HG03135 (cell line): Measurements from ENCODE around the gene STEAP2.
"Not testable (repeated sequence)": the region's sequence is repeated elsewhere in the genome, so short reads cannot be mapped to it uniquely, and the experiment has no call there.

Experiments used
- ATAC-seq: cut with Tn5 transposase; IDR thresholded peaks from one replicate; pipeline ENCODE4 v1.9.1; 2021; ENCODE audit warnings: mild to moderate bottlenecking, moderate library complexity; ENCODE audit not compliant: unreplicated experiment

STEAP2 gene

GRCh38 chr7:90232430-90232829 is 20.9 kb downstream of the STEAP2 start:
- ATAC-seq = no peak

DNA sequence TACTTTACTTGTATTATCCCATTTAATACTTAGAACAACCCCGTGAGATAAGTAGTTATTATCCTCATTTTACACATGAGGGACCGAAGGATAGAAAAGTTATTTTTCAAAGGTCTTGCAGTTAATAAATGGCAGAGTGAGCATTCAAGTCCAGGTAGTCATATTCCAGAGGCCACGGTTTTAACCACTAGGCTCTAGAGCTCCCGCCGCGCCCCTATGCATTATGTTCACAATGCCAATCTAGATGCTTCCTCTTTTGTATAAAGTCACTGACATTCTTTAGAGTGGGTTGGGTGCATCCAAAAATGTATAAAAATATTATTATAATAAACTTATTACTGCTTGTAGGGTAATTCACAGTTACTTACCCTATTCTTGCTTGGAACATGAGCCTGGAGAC is 22.0 kb downstream of the STEAP2 start:
- no peak for ATAC-seq

DNA sequence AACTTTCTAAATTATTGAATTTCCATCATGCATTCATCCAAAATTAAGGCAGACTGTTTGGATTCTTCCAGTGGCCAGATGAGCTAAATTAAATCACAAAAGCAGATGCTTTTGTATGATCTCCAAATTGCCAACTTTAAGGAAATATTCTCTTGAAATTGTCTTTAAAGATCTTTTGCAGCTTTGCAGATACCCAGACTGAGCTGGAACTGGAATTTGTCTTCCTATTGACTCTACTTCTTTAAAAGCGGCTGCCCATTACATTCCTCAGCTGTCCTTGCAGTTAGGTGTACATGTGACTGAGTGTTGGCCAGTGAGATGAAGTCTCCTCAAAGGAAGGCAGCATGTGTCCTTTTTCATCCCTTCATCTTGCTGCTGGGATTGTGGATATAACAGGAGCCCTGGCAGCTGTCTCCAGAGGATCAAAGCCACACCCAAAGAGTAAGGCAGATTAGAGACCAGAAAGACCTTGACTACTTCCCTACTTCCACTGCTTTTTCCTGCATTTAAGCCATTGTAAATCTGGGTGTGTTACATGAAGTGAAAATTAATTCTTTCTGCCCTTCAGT is 25.3 kb downstream of the STEAP2 start:
- ATAC-seq = no peak

DNA sequence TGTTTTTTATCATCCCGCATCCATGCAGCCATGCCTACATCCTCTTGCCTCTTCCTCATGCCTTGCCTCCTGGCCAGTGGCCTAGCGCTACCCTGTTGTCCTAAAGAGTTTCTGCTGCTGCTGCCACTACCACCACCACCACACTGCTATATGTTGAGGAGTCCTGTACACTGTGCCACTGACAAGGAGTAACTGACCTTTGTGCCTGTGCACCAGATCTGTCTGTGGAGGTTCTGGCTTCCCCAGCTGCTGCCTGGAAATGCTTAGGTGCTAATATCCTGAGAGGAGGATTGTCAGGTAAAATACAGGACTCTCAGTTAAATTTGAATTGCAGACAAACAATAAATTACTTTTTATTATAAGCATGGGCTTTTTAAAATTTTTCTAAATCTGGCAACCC is 26.5 kb downstream of the STEAP2 start:
- no peak for ATAC-seq

DNA sequence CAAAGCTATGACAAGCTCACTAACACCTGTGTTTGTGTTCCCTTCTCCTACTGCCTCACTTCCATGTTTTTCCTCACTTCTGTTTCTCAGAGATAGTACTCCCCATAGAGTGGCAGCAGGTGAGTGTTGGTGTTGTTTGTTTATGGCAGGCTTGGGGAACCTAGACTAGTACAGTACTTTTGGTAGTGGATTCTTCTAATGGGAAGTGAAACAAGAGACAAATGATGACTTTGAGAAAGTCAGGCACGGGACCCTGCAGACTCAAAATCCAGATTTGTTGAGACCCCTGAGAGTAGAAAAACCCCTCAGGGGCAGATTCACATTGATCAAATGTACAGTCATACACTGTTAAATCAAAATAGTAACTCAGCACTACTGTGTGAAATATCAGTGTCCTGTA is 27.0 kb downstream of the STEAP2 start:
- no peak for ATAC-seq

DNA sequence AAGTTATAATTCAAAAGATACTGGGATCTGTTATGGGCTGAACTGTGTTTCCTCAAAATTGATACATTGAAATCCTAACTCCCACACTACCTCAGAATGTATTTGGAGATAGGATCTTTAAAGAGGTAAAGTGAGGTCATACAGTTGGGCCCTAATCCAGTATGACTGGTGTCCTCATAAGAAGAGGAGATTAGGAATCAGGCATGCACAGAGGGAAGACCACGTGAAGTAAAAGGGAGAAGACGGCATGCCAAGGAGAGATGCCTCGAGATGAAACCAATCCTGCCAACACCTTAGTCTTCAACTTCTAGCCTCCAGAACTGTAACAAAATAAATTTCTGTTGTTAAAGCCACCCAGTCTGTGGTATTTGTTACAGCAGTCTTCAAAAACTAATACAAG is 27.5 kb downstream of the STEAP2 start:
- ATAC-seq = no peak

- no peak for ATAC-seq
Measured at GRCh38 chr7:90239625-90240228, 28.2 kb downstream of the STEAP2 start.

GRCh38 chr7:90242369-90243168 is 31.0 kb downstream of the STEAP2 start:
- no peak for ATAC-seq

DNA sequence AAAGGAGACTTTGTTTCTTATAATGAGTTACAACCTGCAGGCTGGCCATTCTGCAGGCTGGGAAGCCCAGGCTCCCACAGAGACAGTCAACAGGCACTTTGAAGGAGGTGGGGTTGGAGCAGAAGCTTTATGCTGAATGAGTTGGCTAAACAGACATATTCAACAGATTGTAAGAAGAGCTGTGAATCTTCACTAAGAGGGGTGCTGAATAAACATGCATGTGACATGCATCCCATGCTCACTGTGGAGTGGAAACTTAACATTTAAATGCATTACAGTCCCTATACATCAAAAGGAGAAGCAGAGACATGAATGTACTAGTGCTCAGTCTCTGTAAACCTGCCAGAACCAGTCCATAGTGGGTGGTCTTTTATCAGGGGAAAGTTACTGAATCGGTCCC is 32.0 kb downstream of the STEAP2 start:
- no peak for ATAC-seq

GRCh38 chr7:90244565-90244908 is 33.0 kb downstream of the STEAP2 start:
- ATAC-seq = no peak

DNA sequence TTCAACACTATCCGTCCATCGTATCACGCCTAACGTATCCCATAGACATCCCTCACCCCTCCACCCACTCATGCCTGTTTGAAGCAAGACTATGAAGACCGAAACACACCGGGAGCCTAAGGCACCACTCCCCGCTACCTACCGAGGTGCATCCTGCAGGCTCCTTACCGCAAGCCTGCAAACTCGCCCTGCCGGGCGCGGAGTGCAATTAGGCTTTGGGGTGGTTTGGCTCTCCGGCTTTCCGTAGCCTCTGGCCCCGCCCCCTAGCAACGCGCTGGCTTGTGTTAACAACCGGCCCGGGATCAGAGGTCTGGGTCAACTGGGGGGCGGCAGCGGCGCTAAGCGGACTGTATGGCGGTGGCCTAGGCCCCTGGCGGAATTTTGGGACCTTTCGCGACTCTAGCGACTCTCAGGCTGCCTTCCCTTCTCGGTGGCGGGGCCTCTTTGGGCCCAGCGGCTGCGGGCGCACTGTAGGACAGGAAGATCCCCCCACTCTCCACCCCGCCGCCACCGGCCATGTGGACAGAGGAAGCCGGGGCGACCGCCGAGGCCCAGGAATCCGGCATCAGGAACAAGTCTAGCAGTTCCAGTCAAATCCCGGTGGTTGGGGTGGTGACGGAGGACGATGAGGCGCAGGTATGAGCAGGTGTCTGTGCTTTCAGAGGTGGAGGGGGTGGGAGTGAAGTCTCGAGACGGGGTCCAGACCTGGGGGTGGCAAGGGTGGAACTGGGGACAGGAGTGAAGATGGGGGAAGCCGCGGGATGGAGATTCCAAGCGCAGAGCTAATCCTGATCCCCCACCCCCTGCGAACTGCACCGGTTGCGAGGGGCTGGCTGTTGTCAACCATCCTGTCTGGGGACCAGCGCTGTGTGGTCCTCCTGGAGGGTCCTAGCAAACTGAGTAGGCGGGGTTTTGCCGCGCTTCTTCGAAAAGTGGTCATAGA is 33.6 kb downstream of the STEAP2 start, which contains the start of gene CFAP69:
CFAP69 (plus strand) TSS at position 266 of the 943 bp plus-strand sequence; CDS start at position 517, 251 bp downstream.
- peak; percentile 84 for ATAC-seq

DNA sequence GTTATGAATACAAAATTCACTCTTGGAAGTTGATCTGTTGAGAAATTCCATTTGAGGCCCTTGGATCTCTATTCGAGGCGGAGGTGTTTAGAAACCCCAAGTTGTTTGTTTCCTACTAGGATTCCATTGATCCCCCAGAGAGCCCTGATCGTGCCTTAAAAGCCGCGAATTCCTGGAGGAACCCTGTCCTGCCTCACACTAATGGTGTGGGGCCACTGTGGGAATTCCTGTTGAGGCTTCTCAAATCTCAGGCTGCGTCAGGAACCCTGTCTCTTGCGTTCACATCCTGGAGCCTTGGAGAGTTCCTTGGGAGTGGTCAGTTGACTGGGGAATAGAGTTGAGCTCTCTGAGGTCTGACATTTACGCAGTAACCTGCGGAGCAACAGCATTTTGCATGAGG is 34.6 kb downstream of the STEAP2 start:
- no peak for ATAC-seq

DNA sequence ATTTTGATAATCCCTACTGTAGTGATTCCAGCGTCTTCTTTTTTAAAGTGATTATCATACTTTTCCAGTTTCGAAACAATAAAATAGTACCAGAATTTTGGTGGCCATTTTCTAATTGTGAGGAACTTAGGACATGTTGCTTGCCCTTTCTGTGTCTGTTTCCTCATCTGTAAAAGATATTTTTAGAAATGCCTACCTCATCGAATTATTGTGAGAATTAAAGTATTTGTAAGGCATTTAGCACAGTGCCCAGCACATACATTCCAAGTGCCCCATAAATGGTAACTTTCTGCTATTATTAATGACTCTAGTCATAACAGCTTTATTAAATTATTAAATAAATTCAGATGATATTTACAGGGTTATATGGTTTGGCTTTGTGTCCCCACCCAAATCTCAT is 37.2 kb downstream of the STEAP2 start:
- no peak for ATAC-seq

- no peak for ATAC-seq
Measured at GRCh38 chr7:90250601-90251303, 39.2 kb downstream of the STEAP2 start.

- ATAC-seq = no peak
Measured at GRCh38 chr7:90251304-90251635, 39.7 kb downstream of the STEAP2 start.

GRCh38 chr7:90256011-90256410 is 44.5 kb downstream of the STEAP2 start:
- not testable (repeated sequence) for ATAC-seq

DNA sequence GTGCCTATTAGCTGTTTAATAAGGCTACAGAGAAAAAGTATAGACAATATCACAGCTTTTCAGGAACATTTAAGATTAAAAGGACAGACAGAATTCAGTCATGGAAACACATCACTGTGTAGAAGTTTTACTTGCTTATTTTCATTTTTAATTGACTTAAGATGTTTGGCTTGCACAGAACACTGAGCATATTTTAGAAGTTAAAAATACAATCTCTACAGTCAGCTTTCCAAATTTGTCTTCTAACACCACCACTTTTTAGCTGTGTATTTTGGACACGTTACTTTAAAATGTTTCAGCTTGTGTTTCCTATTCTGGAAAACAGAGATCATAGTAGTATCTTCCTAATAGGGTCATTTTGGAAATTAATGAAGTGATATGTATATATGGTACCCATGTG is 45.2 kb downstream of the STEAP2 start:
- no peak for ATAC-seq

DNA sequence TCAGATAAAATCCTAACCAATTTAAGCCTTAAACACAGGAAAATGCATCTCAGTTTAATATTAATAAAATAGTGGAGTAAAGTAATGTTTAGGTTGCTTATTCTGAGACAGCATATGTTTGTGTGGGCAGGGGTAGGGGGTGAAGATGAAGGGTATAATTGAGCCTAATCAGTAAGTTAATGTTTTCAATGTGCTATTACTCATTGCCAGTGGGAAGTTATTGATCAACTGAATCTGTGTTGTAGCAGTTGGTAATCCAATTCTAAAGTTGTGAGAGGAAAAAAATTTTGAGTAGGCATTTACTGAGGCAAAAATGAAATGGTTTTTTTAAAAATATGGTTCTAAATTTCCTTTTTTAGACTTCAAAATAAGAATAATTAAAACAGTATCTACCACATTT is 49.9 kb downstream of the STEAP2 start:
- ATAC-seq = no peak

DNA sequence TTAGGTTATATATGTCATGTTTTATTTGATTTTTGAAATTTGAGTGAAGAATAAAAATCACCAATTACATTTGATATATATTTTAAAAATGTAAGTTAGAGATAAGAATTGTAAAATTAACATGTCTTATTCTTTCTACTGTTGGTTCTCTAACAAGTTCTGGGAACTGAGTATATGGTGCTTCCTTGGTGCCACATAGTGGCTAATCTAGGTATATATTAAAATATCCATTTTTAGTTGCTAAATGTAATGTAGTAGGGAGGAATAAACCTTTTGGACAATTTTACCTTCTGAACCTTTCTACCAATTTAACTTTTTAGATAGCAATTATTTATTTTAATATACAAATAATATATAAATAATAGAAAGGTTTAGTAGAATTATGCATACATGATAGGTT is 50.9 kb downstream of the STEAP2 start:
- ATAC-seq = no peak

GRCh38 chr7:90266808-90267207 is 55.3 kb downstream of the STEAP2 start:
- ATAC-seq = no peak
